ENCODE data around the gene SH3BP5L. TPM values are rescaled to one million over a fixed set of nuclear protein-coding genes. Genes with fewer than 3 reads are reported as not detected.

The SH3BP5L gene
- total RNA-seq, 1 donor from 2014 or later, result 29.0 TPM

GRCh38 chr1:248858096-248858890, 32.6 kb upstream of the SH3BP5L start:
- peak; percentile 34 for DNase-seq (ENCODE audit: low spot score)
- peaks cover 25% of the 10 kb centered on the region for H3K36me3 Mint-ChIP-seq (ENCODE audit: low read depth)
- H3K27me3 Mint-ChIP-seq (ENCODE audit: insufficient read depth), result no peaks in the 10 kb centered on the region
- peak overlapping the region; percentile 96 for H3K4me3 Mint-ChIP-seq
- intact Hi-C loops (cut with micrococcal nuclease), result no loop called here
- H3K27ac Mint-ChIP-seq, result peak overlapping the region; percentile 97
- H3K9me3 Mint-ChIP-seq, result no peaks in the 10 kb centered on the region
- peaks cover 31% of the 10 kb centered on the region for H3K4me1 Mint-ChIP-seq (ENCODE audit: low read depth)

- Mint-ChIP-seq H3K4me1 (ENCODE audit: low read depth) (peaks cover 28% of the 10 kb centered on the region), H3K27ac (peak overlapping the region; percentile 97), H3K9me3 (no peaks in the 10 kb centered on the region), H3K27me3 (ENCODE audit: insufficient read depth) (no peaks in the 10 kb centered on the region), H3K4me3 (peak overlapping the region; percentile 96), H3K36me3 (ENCODE audit: low read depth) (peaks cover 25% of the 10 kb centered on the region)
- no peak for DNase-seq (ENCODE audit: low spot score)
- intact Hi-C loops (cut with micrococcal nuclease), result no loop called here
Measured at GRCh38 chr1:248857749-248858095, 32.0 kb upstream of the SH3BP5L start.

GRCh38 chr1:248857201-248857600, 31.5 kb upstream of the SH3BP5L start:
- intact Hi-C loops (cut with micrococcal nuclease), result no loop called here
- Mint-ChIP-seq H3K27me3 (ENCODE audit: insufficient read depth) (no peaks in the 10 kb centered on the region), H3K9me3 (no peaks in the 10 kb centered on the region), H3K36me3 (ENCODE audit: low read depth) (peaks cover 25% of the 10 kb centered on the region), H3K4me3 (peak overlapping the region; percentile 96), H3K27ac (peak overlapping the region; percentile 97), H3K4me1 (ENCODE audit: low read depth) (peaks cover 23% of the 10 kb centered on the region)
- DNase-seq (ENCODE audit: low spot score), result no peak

- Mint-ChIP-seq H3K9me3 (no peaks in the 10 kb centered on the region), H3K4me1 (ENCODE audit: low read depth) (peaks cover 19% of the 10 kb centered on the region), H3K27ac (no peak overlapping the region), H3K27me3 (ENCODE audit: insufficient read depth) (no peaks in the 10 kb centered on the region), H3K36me3 (ENCODE audit: low read depth) (peaks cover 25% of the 10 kb centered on the region), H3K4me3 (peak overlapping the region; percentile 96)
- no peak for DNase-seq (ENCODE audit: low spot score)
- intact Hi-C loops (cut with micrococcal nuclease), result no loop called here
Measured at GRCh38 chr1:248856176-248856575, 30.5 kb upstream of the SH3BP5L start.

- H3K4me3 Mint-ChIP-seq, result no peak overlapping the region
- intact Hi-C loops (cut with micrococcal nuclease), result no loop called here
Measured at GRCh38 chr1:248855580-248855979, 29.9 kb upstream of the SH3BP5L start.

GRCh38 chr1:248853663-248854375, 28.1 kb upstream of the SH3BP5L start:
- Mint-ChIP-seq H3K4me3 (no peak overlapping the region), H3K9me3 (no peaks in the 10 kb centered on the region), H3K4me1 (ENCODE audit: low read depth) (peaks cover 11% of the 10 kb centered on the region), H3K36me3 (ENCODE audit: low read depth) (peaks cover 33% of the 10 kb centered on the region), H3K27me3 (ENCODE audit: insufficient read depth) (no peaks in the 10 kb centered on the region), H3K27ac (peak overlapping the region; percentile 54)
- DNase-seq (ENCODE audit: low spot score), result no peak
- intact Hi-C loops (cut with micrococcal nuclease), result no loop called here

More at GRCh38 chr1:248855580-248855979, 29.9 kb upstream of the SH3BP5L start:
- no peaks in the 10 kb centered on the region for H3K27me3 Mint-ChIP-seq (ENCODE audit: insufficient read depth)
- peaks cover 19% of the 10 kb centered on the region for H3K4me1 Mint-ChIP-seq (ENCODE audit: low read depth)
- no peak for DNase-seq (ENCODE audit: low spot score)
- H3K9me3 Mint-ChIP-seq, result no peaks in the 10 kb centered on the region
- peaks cover 25% of the 10 kb centered on the region for H3K36me3 Mint-ChIP-seq (ENCODE audit: low read depth)
- H3K27ac Mint-ChIP-seq, result no peak overlapping the region

- peaks cover 11% of the 10 kb centered on the region for H3K4me1 Mint-ChIP-seq (ENCODE audit: low read depth)
- H3K4me3 Mint-ChIP-seq, result no peak overlapping the region
- H3K36me3 Mint-ChIP-seq (ENCODE audit: low read depth), result peaks cover 37% of the 10 kb centered on the region
- intact Hi-C loops (cut with micrococcal nuclease), result no loop called here
- no peaks in the 10 kb centered on the region for H3K27me3 Mint-ChIP-seq (ENCODE audit: insufficient read depth)
- no peak for DNase-seq (ENCODE audit: low spot score)
- H3K27ac Mint-ChIP-seq, result no peak overlapping the region
- H3K9me3 Mint-ChIP-seq, result no peaks in the 10 kb centered on the region
Measured at GRCh38 chr1:248852481-248853405, 27.0 kb upstream of the SH3BP5L start.

GRCh38 chr1:248851390-248851789, 25.7 kb upstream of the SH3BP5L start:
- no peak for DNase-seq (ENCODE audit: low spot score)
- Mint-ChIP-seq H3K27ac (no peak overlapping the region), H3K4me1 (ENCODE audit: low read depth) (peaks cover 4% of the 10 kb centered on the region), H3K9me3 (no peaks in the 10 kb centered on the region), H3K4me3 (no peak overlapping the region), H3K27me3 (ENCODE audit: insufficient read depth) (no peaks in the 10 kb centered on the region), H3K36me3 (ENCODE audit: low read depth) (peaks cover 37% of the 10 kb centered on the region)
- intact Hi-C loops (cut with micrococcal nuclease), result no loop called here

GRCh38 chr1:248850536-248851251, 25.0 kb upstream of the SH3BP5L start:
- Mint-ChIP-seq H3K4me3 (no peak overlapping the region), H3K27ac (no peak overlapping the region), H3K9me3 (no peaks in the 10 kb centered on the region), H3K27me3 (ENCODE audit: insufficient read depth) (no peaks in the 10 kb centered on the region), H3K4me1 (ENCODE audit: low read depth) (no peaks in the 10 kb centered on the region), H3K36me3 (ENCODE audit: low read depth) (peaks cover 32% of the 10 kb centered on the region)
- intact Hi-C loops (cut with micrococcal nuclease), result no loop called here
- DNase-seq (ENCODE audit: low spot score), result no peak

- Mint-ChIP-seq H3K9me3 (no peaks in the 10 kb centered on the region), H3K27ac (no peak overlapping the region), H3K27me3 (ENCODE audit: insufficient read depth) (no peaks in the 10 kb centered on the region), H3K4me1 (ENCODE audit: low read depth) (no peaks in the 10 kb centered on the region), H3K36me3 (ENCODE audit: low read depth) (peaks cover 29% of the 10 kb centered on the region), H3K4me3 (no peak overlapping the region)
- intact Hi-C loops (cut with micrococcal nuclease), result no loop called here
- no peak for DNase-seq (ENCODE audit: low spot score)
Measured at GRCh38 chr1:248850124-248850523, 24.4 kb upstream of the SH3BP5L start.

GRCh38 chr1:248849637-248850036, 23.9 kb upstream of the SH3BP5L start:
- H3K36me3 Mint-ChIP-seq (ENCODE audit: low read depth), result peaks cover 24% of the 10 kb centered on the region
- no peaks in the 10 kb centered on the region for H3K9me3 Mint-ChIP-seq
- no peaks in the 10 kb centered on the region for H3K4me1 Mint-ChIP-seq (ENCODE audit: low read depth)
- H3K27ac Mint-ChIP-seq, result no peak overlapping the region
- H3K27me3 Mint-ChIP-seq (ENCODE audit: insufficient read depth), result no peaks in the 10 kb centered on the region
- H3K4me3 Mint-ChIP-seq, result no peak overlapping the region
- intact Hi-C loops (cut with micrococcal nuclease), result no loop called here
- DNase-seq (ENCODE audit: low spot score), result no peak

- intact Hi-C loops (cut with micrococcal nuclease), result no loop called here
Measured at GRCh38 chr1:248849152-248849551, 23.4 kb upstream of the SH3BP5L start.

More at GRCh38 chr1:248849152-248849551, 23.4 kb upstream of the SH3BP5L start:
- no peaks in the 10 kb centered on the region for H3K4me1 Mint-ChIP-seq (ENCODE audit: low read depth)
- H3K27me3 Mint-ChIP-seq (ENCODE audit: insufficient read depth), result no peaks in the 10 kb centered on the region
- H3K9me3 Mint-ChIP-seq, result no peaks in the 10 kb centered on the region
- peaks cover 19% of the 10 kb centered on the region for H3K36me3 Mint-ChIP-seq (ENCODE audit: low read depth)
- peak overlapping the region; percentile 50 for H3K27ac Mint-ChIP-seq
- H3K4me3 Mint-ChIP-seq, result no peak overlapping the region
- DNase-seq (ENCODE audit: low spot score), result no peak

Measured in activated T-helper 1 cell treated with anti-CD3 and anti-CD28 coated beads, Interleukin-12 subunit alpha, Interleukin-12 subunit beta, Interleukin-2, Interleukin-4 antibody, amounts not matched to agents 30 ng/mL and 10 ng/mL and 1 ng/mL, durations not matched to agents 14 hours and 24 hours and 36 hours (primary cell).